Bronchial epithelial cell (primary cell): Measurements from ENCODE around the gene YIF1A. TPM values are rescaled to one million over a fixed set of nuclear protein-coding genes. Genes with fewer than 3 reads are reported as not detected.
A peak's percentile ranks its signal among the peaks of the same experiment; 100 is the strongest.

Experiments
- DNase-seq: peaks from one replicate; pipeline ENCODE4 v3.0.0-alpha.2; 2010; ENCODE audit warnings: low read depth
- FAIRE-seq: peaks from 2 replicates; lab custom pipeline; 2011; peaks lifted over from hg19 to GRCh38; lab: Jason Lieb, UNC
- H3K27me3 ChIP-seq: 2 replicates; pipeline ENCODE4 v1.5.1; 2011; ENCODE audit warnings: low read length; ENCODE audit not compliant: control insufficient read depth, insufficient read depth
- H3K36me3 ChIP-seq: 2 replicates; pipeline ENCODE4 v1.5.1; 2011; ENCODE audit warnings: low read length; ENCODE audit not compliant: control insufficient read depth, insufficient read depth
- H3K4me3 ChIP-seq: 2 replicates; pipeline ENCODE4 v1.5.1; 2011; ENCODE audit warnings: mild to moderate bottlenecking, low read depth, low read length, control low read depth
- total RNA-seq: library from RNA; depleted of rRNA; stranded (reverse); fragments of >200 nt; gene quantifications from 2 replicates; pipeline ENCODE4 v1.2.1, GENCODE V29; 2014
- TF ChIP-seq, protein P1 (sequence below): IDR thresholded peaks from 2 replicates; pipeline ENCODE4 v1.5.1; 2011; ENCODE audit warnings: mild to moderate bottlenecking, moderate library complexity, low read length, control low read depth, inconsistent platforms; ENCODE audit not compliant: insufficient read depth, severe bottlenecking

Gene YIF1A
- total RNA-seq, 1 donor from 2014 or later = 231 TPM

DNA sequence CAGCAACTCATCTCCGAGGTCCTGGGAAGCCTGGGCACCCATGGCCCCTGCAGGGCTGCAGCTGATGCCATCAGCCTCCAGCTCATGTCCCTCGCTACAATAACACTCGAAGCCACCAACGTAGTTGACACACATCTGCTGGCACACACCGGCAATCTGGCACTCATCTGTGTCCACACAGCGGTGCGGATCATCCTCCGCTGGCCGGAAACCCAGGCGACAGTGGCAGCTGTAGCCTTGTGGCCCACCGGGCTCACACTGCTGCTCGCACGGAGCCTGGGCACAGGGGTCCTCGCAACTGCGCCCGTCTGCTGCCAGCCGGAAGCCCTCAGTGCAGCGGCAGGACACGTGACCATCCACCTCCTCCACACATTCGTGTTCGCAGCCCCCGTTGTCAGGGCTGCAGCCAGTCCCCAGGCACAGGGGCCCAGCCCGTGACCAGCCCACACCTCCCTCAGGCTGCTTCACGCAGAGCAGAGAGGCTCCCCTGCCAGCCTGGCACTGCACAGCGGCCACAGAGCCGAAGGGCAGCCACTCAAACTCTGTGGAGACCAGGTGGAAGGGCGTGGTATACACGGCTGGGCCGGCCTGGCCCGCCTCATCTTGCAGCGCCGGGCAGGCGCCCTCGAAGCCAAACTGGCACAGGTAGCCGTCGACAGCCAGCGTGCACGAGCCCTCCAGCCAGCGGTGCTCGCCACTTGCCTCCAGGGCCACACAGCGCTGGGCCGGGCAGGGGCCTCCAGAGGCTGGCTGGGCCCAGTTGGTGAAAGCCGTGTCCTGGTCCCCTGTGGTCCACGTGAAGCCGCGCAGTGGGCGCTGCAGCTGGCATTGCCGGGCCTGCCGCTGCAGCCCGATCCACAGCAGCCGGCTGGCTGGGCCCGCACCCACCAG lies 27.2 kb upstream of the YIF1A start:
- Histone ChIP-seq H3K4me3 (no peak overlapping the region), H3K36me3 (no peaks in the 10 kb centered on the region), H3K27me3 (peaks cover 2% of the 10 kb centered on the region)
- no peak for FAIRE-seq
- DNase-seq = no peak
- TF ChIP-seq, protein P1, sequence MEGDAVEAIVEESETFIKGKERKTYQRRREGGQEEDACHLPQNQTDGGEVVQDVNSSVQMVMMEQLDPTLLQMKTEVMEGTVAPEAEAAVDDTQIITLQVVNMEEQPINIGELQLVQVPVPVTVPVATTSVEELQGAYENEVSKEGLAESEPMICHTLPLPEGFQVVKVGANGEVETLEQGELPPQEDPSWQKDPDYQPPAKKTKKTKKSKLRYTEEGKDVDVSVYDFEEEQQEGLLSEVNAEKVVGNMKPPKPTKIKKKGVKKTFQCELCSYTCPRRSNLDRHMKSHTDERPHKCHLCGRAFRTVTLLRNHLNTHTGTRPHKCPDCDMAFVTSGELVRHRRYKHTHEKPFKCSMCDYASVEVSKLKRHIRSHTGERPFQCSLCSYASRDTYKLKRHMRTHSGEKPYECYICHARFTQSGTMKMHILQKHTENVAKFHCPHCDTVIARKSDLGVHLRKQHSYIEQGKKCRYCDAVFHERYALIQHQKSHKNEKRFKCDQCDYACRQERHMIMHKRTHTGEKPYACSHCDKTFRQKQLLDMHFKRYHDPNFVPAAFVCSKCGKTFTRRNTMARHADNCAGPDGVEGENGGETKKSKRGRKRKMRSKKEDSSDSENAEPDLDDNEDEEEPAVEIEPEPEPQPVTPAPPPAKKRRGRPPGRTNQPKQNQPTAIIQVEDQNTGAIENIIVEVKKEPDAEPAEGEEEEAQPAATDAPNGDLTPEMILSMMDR = no peak

DNA sequence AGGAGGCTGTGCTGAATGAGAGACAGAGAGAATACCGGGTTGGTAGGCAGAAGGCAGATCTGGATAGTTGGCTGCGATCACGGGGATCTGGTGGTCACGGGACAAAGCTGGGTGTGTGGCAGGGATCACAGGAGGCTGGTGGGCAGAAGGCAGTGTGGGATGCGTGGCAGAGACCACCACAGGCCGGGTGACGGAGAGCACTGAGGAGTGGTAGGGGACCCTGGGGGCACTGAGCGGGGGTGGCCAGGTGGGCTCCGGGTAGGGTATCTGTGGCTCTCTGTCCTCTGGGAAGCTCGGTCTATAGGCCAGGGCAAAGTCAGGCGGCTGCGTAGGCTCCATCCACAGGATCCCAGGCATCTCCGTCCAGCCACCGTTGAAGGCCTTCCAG lies 26.5 kb upstream of the YIF1A start:
- DNase-seq (no peak), FAIRE-seq (no peak)
- no peaks in the 10 kb centered on the region for H3K36me3 ChIP-seq
- peaks cover 2% of the 10 kb centered on the region for H3K27me3 ChIP-seq
- TF ChIP-seq, protein P1 = no peak
- no peak overlapping the region for H3K4me3 ChIP-seq

DNA sequence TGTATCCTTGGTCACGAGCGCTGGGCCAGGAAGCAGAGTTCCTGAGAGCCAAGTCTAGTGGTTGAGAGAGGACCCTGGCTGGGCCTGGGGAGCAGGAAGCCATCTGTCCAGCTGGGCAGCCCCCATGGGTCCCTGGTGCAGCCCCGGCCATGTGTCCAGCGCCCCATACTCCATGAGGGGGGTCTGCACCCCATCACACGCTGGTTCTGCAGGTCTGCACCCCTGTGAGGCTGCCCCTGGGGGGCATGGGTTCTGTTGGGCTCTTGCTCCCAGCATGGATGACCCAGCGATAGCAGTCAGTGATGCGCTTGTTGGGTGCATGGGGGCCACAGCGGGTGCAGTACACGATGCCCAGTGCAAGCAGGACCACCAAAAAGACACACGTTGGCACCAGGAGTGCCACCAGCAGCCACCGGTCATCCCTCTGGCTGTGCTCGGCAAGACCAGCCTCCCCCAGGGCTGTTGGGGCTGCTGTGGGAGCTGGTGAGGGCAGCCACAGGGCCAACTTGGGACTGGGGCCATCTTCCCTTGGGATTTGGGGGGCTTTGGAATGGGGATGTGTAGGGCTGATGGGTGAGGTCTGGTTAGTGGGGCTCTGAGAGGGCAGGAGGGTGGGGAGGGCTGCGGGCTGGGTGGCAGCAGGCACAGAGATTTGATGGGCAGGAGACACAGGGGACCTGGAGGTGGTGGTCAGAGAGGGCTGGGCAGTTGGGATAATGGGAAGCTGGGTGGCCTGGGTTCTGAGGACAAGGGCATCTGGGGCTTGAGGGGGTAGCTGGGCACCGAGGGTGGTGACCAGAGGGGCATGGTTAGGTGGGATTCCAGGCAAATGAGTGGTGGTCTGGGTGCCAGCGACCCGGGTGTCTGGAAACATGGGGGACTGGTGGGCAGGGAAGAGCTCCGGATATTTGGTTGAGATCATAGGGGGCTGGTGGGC lies 25.9 kb upstream of the YIF1A start:
- no peaks in the 10 kb centered on the region for H3K36me3 ChIP-seq
- DNase-seq = no peak
- H3K27me3 ChIP-seq = peaks cover 2% of the 10 kb centered on the region
- H3K4me3 ChIP-seq = no peak overlapping the region
- no peak for FAIRE-seq
- TF ChIP-seq, protein P1 = no peak

DNA sequence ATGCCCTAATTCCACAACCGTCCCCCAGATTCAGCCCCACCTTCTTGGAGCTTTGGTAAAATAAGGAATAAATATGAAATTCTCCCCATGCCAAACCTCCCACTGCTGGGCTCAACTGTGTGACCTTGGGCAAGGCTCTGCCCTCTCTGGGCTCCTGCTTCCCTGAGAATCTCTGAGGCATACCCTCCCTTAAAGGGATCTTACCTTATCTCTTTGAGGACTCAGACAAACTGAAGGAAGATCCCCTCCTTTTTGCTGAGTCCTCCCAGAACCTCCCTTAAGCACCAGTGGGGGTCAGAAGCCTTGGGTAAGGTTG lies 25.2 kb upstream of the YIF1A start:
- DNase-seq (no peak), FAIRE-seq (no peak)
- peaks cover 2% of the 10 kb centered on the region for H3K27me3 ChIP-seq
- no peak overlapping the region for H3K4me3 ChIP-seq
- no peaks in the 10 kb centered on the region for H3K36me3 ChIP-seq
- TF ChIP-seq, protein P1 = no peak

DNA sequence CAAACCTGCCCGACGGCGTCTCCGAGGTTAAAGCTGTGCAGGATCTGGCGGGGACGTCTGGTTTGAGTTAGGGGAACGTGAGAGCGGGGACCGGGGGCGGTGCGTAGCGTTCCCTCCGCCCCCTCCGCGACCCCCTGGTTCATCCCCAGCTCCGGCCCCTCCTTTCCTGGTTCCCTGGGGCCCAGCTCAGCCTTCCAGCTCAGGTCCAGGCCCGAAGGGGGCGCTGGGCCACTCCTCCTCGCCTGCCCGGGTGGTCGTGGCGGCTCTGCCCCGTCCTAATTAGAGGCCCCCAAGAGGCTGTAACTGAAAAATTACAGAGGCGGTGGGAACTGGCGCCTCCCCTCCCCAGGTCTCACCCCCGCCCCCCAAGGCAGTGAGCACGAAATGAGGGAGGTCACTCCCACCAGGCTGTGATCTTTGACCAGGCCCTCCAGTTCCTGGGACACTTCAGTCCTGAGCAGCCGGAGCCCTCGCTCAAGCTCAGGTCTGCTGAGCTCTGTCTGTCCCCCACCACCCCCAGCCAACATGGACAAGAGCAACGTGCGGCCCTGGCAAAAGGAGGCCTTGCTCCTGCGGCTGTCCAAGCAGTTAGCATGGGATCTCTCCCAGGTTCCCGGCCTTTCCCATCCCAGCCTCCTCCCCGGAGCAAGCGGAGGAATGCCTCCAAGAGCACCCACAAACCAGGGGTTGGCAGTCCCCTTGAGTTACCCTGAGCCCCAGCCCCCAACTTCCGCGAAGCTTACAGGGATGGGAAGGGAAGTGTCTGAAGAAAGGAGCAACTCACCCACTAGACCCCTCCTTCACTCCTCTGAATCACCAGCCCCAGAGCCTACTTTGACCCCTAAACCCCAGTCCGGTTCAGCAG lies 24.6 kb upstream of the YIF1A start:
- H3K36me3 ChIP-seq = no peaks in the 10 kb centered on the region
- FAIRE-seq = no peak
- peaks cover 2% of the 10 kb centered on the region for H3K27me3 ChIP-seq
- TF ChIP-seq, protein P1 = no peak
- peak overlapping the region; percentile 2 for H3K4me3 ChIP-seq
- no peak for DNase-seq
